CD14-positive monocyte (primary cell): Measurements from ENCODE around the gene RCC1. TPM values are rescaled to one million over a fixed set of nuclear protein-coding genes. Genes with fewer than 3 reads are reported as not detected.
"Not testable (repeated sequence)": the region's sequence is repeated elsewhere in the genome, so short reads cannot be mapped to it uniquely, and the experiment has no call there.

Experiments used
- DNase-seq, 3 donors: peaks; one replicate each; pipeline ENCODE4 v3.0.0-alpha.2; 2011 to 2022
- H2AFZ ChIP-seq: 2 replicates; pipeline ENCODE4 v1.6.0; 2012; ENCODE audit warnings: mild to moderate bottlenecking, low read depth, low read length, inconsistent platforms; ENCODE audit not compliant: insufficient read depth, poor library complexity, severe bottlenecking
- H3K27ac ChIP-seq, 2 donors: 1 replicate in 1 of 2; 2 replicates in 1 of 2; pipeline ENCODE4 v1.5.1; 2012 to 2013; ENCODE audit warnings: low read length in 2 of 2, control low read depth in 1 of 2, inconsistent platforms in 1 of 2, low read depth in 1 of 2, mild to moderate bottlenecking in 1 of 2
- H3K27me3 ChIP-seq, 2 donors: one replicate each; pipeline versions ENCODE4 v1.6.0 to v1.6.1; 2011 to 2013; ENCODE audit warnings: low read length in 2 of 2; ENCODE audit not compliant: control insufficient read depth in 2 of 2, insufficient read depth in 2 of 2
- H3K36me3 ChIP-seq, 2 donors: replicated peaks in 1 of 2; 1 replicate in 1 of 2; 2 replicates in 1 of 2; pipeline versions ENCODE4 v1.5.1 to v1.6.1; 2012 to 2013; ENCODE audit warnings: low read length in 2 of 2, control low read depth in 1 of 2, inconsistent platforms in 1 of 2, mild to moderate bottlenecking in 1 of 2; ENCODE audit not compliant: insufficient read depth in 2 of 2, control insufficient read depth in 1 of 2
- H3K4me1 ChIP-seq, 2 donors: 1 replicate in 1 of 2; 2 replicates in 1 of 2; pipeline versions ENCODE4 v1.5.1 to v1.6.1; 2012 to 2013; ENCODE audit warnings: low read length in 2 of 2, control low read depth in 1 of 2, inconsistent platforms in 1 of 2, mild to moderate bottlenecking in 1 of 2, moderate library complexity in 1 of 2; ENCODE audit not compliant: insufficient read depth in 2 of 2, control insufficient read depth in 1 of 2
- H3K4me2 ChIP-seq: replicated peaks from 2 replicates; pipeline ENCODE3; 2012; ENCODE audit warnings: low read length, moderate library complexity, mild to moderate bottlenecking; ENCODE audit not compliant: poor library complexity, severe bottlenecking; ENCODE audit errors: extremely low read depth
- H3K4me3 ChIP-seq, 3 experiments: fragments of 200-600 bp in 1 of 3; sonication (generic) in 1 of 3; replicated peaks in 1 of 3; 1 replicate in 2 of 3; 2 replicates in 1 of 3; pipeline ENCODE4 v1.5.1; 2011 to 2013; ENCODE audit warnings: low read length in 3 of 3, mild to moderate bottlenecking in 3 of 3, control low read depth in 2 of 3, low read depth in 2 of 3, inconsistent platforms in 1 of 3, moderate library complexity in 1 of 3
- H3K79me2 ChIP-seq: 2 replicates; pipeline ENCODE4 v1.6.0; 2012; ENCODE audit warnings: mild to moderate bottlenecking, control low read depth, inconsistent platforms, low read length, moderate library complexity; ENCODE audit not compliant: insufficient read depth
- H3K9ac ChIP-seq: 2 replicates; pipeline ENCODE4 v1.6.0; 2017; ENCODE audit warnings: low read length, mild to moderate bottlenecking; ENCODE audit not compliant: insufficient read depth, poor library complexity, severe bottlenecking
- H3K9me3 ChIP-seq, 2 donors: replicated peaks in 1 of 2; 1 replicate in 1 of 2; 2 replicates in 1 of 2; pipeline versions ENCODE4 v1.5.1 to v1.6.1; 2012 to 2013; ENCODE audit warnings: low read length in 2 of 2, control low read depth in 1 of 2; ENCODE audit not compliant: control insufficient read depth in 1 of 2, insufficient read depth in 1 of 2
- H4K20me1 ChIP-seq: 2 replicates; pipeline ENCODE4 v1.6.0; 2012; ENCODE audit warnings: mild to moderate bottlenecking, low read length, control low read depth, moderate library complexity; ENCODE audit not compliant: insufficient read depth
- H3K27ac Mint-ChIP-seq, 7 donors: one replicate each; pipeline ENCODE4 v1.8.0; 2020; ENCODE audit warnings: mild to moderate bottlenecking in 7 of 7, mixed read lengths in 7 of 7, moderate library complexity in 6 of 7, inconsistent platforms in 2 of 7
- H3K27me3 Mint-ChIP-seq, 3 donors: one replicate each; pipeline ENCODE4 v1.8.0; 2021 to 2022; ENCODE audit warnings: low read depth in 3 of 3, mild to moderate bottlenecking in 3 of 3, mixed read lengths in 3 of 3, moderate library complexity in 3 of 3, inconsistent platforms in 1 of 3
- H3K36me3 Mint-ChIP-seq, 2 donors: one replicate each; pipeline ENCODE4 v1.8.0; 2020; ENCODE audit warnings: mixed read lengths in 2 of 2, inconsistent platforms in 1 of 2, mild to moderate bottlenecking in 1 of 2
- H3K4me1 Mint-ChIP-seq: one replicate; pipeline ENCODE4 v1.8.0; 2020; ENCODE audit warnings: mild to moderate bottlenecking, mixed read lengths
- H3K4me3 Mint-ChIP-seq, 2 donors: one replicate each; pipeline ENCODE4 v1.8.0; 2020; ENCODE audit warnings: mild to moderate bottlenecking in 2 of 2, mixed read lengths in 2 of 2, moderate library complexity in 1 of 2
- H3K9me3 Mint-ChIP-seq, 7 donors: one replicate each; pipeline ENCODE4 v1.8.0; 2020 to 2022; ENCODE audit warnings: mixed read lengths in 7 of 7, mild to moderate bottlenecking in 6 of 7, moderate library complexity in 6 of 7, inconsistent platforms in 2 of 7
- WGBS: methylation state at CpG from one replicate; pipeline ENCODE4 v1.1.5; 2013; ENCODE audit warnings: missing lambda C conversion rate; ENCODE audit not compliant: insufficient coverage; 5-methylcytosine and 5-hydroxymethylcytosine counted together
- intact Hi-C, 2 donors: fragments of 100-400 bp; cut with micrococcal nuclease; formaldehyde crosslinking; loops; one replicate each; pipeline versions ENCODE4 v1.15.0 to v1.15.1; 2023
- polyA plus RNA-seq, 3 donors: library from polyadenylated mRNA; depleted of rRNA in 1 of 3; unstranded in 2 of 3; stranded (reverse) in 1 of 3; fragments of 300-500 nt in 2 of 3; fragments of >200 nt in 1 of 3; fragmentation: Illumina TruSeq in 2 of 3; gene quantifications; 1 replicate in 2 of 3; 2 replicates in 1 of 3; pipeline ENCODE4 v1.2.3, GENCODE V29; 2012 to 2021
- TF ChIP-seq, protein P1 (sequence below): fragments of 200-600 bp; IDR thresholded peaks from one replicate; pipeline ENCODE4 v1.8.0; 2022; ENCODE audit warnings: antibody characterized with exemption, mild to moderate bottlenecking

The RCC1 gene
- polyA plus RNA-seq, 3 donors = 8.7 to 10.6 (median 10.1) TPM

GRCh38 chr1:28519946-28520725 is 14.3 kb downstream of the RCC1 start:
- Histone ChIP-seq H3K79me2 (peaks cover 62% of the 10 kb centered on the region), H4K20me1 (peaks cover 23% of the 10 kb centered on the region), H3K9me3 (no peaks in the 10 kb centered on the region), H3K27ac (peak overlapping the region in 1 of 2 donors; percentile 41), H3K9ac (no peak overlapping the region), H3K27me3 (no peaks in the 10 kb centered on the region), H3K4me3 (no peak overlapping the region), H3K36me3 (peaks cover 0 to 11% of the 10 kb centered on the region in 2 donors), H3K4me2 (no peak overlapping the region), H3K4me1 (peaks cover 15 to 17% of the 10 kb centered on the region in 2 donors), H2AFZ (no peak overlapping the region)
- TF ChIP-seq, protein P1, sequence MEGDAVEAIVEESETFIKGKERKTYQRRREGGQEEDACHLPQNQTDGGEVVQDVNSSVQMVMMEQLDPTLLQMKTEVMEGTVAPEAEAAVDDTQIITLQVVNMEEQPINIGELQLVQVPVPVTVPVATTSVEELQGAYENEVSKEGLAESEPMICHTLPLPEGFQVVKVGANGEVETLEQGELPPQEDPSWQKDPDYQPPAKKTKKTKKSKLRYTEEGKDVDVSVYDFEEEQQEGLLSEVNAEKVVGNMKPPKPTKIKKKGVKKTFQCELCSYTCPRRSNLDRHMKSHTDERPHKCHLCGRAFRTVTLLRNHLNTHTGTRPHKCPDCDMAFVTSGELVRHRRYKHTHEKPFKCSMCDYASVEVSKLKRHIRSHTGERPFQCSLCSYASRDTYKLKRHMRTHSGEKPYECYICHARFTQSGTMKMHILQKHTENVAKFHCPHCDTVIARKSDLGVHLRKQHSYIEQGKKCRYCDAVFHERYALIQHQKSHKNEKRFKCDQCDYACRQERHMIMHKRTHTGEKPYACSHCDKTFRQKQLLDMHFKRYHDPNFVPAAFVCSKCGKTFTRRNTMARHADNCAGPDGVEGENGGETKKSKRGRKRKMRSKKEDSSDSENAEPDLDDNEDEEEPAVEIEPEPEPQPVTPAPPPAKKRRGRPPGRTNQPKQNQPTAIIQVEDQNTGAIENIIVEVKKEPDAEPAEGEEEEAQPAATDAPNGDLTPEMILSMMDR = no peak
- no peaks in the 10 kb centered on the region for H3K9me3 Mint-ChIP-seq
- H3K27ac Mint-ChIP-seq = peak overlapping the region in 5 of 7 donors; percentile 37 to 84 (median 56)
- peaks cover 23% of the 10 kb centered on the region for H3K4me1 Mint-ChIP-seq
- H3K4me3 Mint-ChIP-seq = no peak overlapping the region
- WGBS = no CpG with 5 or more reads among the region's 10 CpGs
- peaks cover 15 to 21% of the 10 kb centered on the region in 2 donors for H3K36me3 Mint-ChIP-seq
- intact Hi-C loops = loop anchor here (5.0 to 10.0 kb wide), 5 partner anchors 32 to 357 kb away; partner anchors contain the start of genes TRNAU1AP (in 2 of the 2) and YTHDF2 (in 1 of the 2)
- H3K27me3 Mint-ChIP-seq = peaks cover 0 to 2% (median 2%) of the 10 kb centered on the region in 3 donors
- no peak for DNase-seq

DNA sequence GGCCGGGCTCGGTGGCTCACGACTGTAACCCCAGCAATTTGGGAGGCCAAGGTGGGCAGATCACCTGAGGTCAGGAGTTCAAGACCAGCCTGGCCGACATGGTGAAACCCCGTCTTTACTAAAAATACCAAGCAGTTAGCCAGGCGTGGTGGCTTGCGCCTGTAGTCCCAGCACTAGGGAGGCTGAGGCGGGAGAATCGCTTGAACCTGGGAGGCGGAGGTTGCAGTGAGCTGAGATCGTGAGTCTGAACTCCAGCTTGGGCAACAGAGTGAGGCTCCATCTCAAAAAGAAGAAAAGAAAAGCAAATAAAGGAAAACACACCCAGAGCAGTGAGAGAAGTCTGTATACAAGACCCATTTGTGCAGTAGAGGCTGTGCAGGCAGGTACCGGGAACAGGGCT is 15.0 kb downstream of the RCC1 start:
- peaks cover 16% of the 10 kb centered on the region for H4K20me1 ChIP-seq
- H3K4me3 ChIP-seq, H3K9ac ChIP-seq, H3K4me2 ChIP-seq, H3K4me3 Mint-ChIP-seq, H3K27me3 ChIP-seq, intact Hi-C loops, H2AFZ ChIP-seq, DNase-seq, H3K9me3 Mint-ChIP-seq, H3K9me3 ChIP-seq, H3K27me3 Mint-ChIP-seq: not testable (repeated sequence)
- 98% methylated on average over 9 of the region's 12 CpGs for WGBS
- peaks cover 69% of the 10 kb centered on the region for H3K79me2 ChIP-seq
- peaks cover 15 to 17% of the 10 kb centered on the region in 2 donors for H3K4me1 ChIP-seq
- H3K36me3 Mint-ChIP-seq = peaks cover 15 to 18% of the 10 kb centered on the region in 2 donors
- H3K27ac ChIP-seq = peak overlapping the region in 1 of 2 donors; percentile 41
- H3K27ac Mint-ChIP-seq = peak overlapping the region in 4 of 7 donors; percentile 21 to 60 (median 34)
- peaks cover 23% of the 10 kb centered on the region for H3K4me1 Mint-ChIP-seq
- peaks cover 0 to 10% of the 10 kb centered on the region in 2 donors for H3K36me3 ChIP-seq
